Islet precursor cell (in vitro differentiated cells): ENCODE data around the gene CIRBP.
A peak's percentile ranks its signal among the peaks of the same experiment; 100 is the strongest.

Source experiments
- DNase-seq: peaks from one replicate; pipeline ENCODE4 v3.0.0-alpha.2; 2018

Gene CIRBP

DNA sequence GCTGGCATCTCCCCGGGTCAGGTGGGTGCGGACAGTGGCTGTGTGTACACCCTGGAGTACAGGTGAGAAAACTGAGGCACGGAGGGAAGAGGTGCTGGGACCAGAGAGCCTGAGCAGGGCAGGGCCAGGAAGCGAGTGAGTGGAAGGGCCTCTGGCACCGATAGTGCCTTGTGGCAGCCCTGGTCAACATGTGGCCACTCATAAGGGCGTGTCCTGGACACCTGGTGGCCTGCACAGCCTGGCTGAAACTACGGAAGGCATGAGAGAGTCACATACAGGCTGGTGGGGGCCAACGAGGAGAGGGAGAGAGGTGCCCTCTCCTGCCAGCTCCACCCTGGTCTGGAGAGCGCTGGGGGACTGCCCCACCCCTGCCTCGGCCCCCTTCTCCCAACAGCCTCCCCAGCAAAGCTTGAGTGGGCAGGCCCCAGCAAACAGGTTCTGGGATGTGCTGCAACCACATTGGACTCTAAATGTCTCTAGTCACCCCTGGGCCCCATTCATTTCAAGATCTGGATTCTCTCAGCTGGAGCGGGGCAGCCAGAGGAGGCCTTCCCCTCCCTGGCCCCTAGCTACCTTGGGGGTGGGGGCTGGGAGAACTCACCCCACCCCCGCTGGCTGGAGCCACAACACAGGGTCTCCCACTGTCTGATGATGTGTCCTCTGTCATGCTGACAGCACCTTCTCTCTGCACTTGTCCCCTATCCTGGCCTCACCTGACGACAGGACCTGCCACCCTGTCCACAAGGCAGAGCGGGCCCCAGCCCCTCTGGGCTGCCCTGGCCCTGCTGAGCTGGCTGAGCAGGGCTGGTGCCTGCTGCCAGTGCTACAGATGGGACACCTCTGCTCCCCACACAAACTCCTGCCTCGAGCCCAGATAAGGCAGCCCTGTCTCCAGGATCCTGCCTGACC is 37.1 kb upstream of the CIRBP start:
- no peak for DNase-seq

DNA sequence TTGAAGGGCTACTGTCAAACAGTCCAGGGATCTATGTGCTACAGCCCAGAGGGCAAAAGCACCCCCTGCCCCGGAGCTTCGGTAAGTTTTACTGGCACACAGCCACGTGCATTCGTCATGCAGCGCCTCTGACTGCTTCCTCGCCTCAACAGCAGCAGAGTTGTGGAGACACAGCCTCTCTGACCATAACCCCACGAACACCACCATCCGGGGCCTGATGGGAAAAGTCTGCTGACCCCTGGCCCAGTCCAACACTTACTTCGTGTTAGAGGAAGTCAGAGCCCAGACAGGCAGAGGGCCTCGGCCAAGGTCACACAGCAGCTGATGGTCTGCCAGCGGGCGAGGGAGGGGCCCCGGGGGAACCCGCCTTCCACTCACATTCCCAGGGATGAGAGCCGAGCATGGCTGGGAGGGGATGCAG is 36.5 kb upstream of the CIRBP start:
- no peak for DNase-seq

DNA sequence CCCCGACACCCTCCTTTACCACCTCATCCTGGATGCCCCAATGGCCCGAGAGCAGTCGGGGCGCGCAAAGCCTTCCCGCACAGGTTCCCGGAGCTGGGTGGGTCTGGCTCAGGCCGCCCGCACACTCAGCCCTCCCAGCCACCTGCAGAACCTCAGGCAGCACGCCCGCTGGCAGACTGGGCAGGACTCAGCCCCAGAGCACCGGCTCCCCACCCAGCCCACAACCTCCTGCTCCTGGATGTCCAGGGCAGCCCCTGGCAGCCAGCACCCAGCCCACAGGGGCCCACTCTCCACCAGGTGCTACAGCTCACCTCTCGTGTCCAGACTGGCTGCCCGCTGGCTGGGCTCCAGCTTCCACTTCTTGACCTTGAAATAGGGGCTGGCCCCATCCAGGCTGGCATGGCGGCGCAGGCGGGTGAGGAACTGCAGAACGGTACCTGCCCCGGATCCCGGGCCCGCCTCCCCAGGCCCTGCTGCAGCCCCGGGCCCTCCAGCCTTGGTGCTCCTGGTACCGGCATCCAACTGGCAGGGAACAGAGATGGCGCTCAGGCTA is 35.9 kb upstream of the CIRBP start:
- no peak for DNase-seq

- no peak for DNase-seq
These were observed 34.8 kb upstream of the CIRBP start for GRCh38 chr19:1234051-1234954.

- DNase-seq: no peak
These were observed 34.2 kb upstream of the CIRBP start for GRCh38 chr19:1234955-1235380.

DNA sequence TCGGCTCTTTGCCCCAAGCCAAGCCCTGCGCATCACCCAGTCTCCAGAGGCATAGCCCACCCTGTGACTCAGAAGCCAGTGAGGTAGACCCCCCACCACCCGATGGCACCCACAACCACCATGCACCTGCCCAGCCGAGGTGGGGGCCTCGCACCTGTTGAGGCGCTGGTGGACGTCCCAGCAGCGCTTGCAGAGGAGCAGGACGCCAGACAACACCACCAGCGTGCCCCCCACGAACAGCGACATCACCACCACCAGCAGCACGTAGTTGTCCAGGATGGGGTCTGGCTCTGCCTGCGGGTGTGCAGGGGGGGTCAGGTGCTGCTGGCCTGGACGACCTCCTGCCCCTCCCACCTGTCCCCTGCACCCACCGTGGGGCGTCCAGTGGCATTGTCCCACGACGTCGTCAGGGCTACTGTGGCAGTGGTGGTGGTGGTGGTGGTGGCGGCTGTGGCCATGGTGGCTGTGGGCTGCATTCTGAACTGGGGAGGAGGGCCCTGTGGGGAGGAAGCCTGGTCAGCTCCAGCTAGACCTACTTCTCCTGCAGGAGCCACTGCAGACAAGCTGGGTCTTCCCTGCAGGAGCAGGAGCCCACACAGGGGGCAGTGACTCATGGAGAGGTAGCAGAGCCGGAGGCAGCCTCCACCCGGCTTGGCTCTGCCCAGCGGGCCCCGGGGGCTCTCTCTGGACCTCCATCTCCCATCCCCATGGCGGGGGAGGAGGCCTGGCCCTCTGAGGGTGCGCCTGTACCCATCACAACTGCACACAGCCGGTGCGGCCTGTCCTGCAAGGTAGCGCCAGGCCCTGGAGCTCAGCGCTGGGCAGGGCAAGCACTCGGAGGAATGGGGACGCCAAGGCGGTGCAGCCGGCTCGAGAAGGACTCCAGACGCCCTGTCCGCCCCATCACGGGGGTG is 33.2 kb upstream of the CIRBP start:
- DNase-seq: peak; percentile 80

DNA sequence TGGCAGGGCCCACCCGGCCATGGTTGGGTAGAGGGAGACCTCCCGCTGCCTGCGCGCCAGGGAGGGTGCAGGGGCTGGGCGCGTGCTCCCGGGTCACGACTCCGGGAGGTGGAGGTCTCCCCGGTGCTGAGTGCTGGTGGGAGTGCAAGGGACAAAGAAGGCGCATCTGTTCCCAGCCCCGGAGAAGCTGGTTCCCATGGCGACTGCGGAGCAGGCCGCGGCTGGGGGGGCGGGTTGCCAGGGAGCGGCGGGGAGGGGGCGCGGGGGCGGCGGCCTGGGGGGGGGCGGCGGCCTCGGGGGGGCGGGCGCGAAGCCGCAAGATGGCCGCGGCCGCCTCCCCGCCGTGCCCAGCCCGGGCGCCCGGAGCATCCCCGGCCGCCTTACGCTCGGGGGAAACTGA is 32.6 kb upstream of the CIRBP start:
- DNase-seq: no peak

DNA sequence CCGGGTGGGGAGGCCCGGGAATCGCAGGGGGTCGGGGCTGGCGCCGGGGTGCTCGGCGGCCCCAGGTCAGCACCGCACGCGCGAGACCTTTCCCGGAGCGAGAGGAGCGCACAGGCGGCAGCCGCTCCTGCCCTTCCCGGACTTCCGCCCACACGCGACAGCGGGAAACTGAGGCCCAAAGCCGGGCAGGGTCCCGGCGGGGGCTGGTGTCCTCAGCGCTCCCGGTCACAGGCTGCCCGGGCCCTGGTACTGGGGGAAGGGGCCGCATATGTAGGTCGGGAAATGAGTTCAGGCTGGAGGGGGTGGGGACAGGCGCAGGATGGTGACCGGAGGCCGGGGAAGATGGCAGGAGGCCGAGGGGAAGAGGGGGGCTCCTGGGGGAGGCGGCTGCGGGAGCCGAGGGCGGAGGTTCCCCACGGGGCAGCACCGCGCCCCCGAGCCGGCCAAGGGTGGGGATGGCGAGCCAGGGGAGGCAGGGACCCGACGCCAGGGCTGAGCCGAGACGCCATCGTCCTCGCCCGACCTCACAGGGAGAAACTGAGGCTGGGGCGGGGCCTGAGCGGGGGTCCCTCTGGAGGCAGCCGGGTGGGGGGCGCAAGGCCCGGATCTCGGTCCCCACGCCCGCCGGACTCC is 32.0 kb upstream of the CIRBP start:
- no peak for DNase-seq

- no peak for DNase-seq
These were observed 31.3 kb upstream of the CIRBP start, which contains the start of gene CBARP for GRCh38 chr19:1237754-1238368. Gene CBARP (minus strand): TSS chr19:1238005. CDS start chr19:1236100, 1,905 bp downstream.

GRCh38 chr19:1238369-1239303 is 30.5 kb upstream of the CIRBP start:
- no peak for DNase-seq

GRCh38 chr19:1239420-1239795 is 29.7 kb upstream of the CIRBP start:
- DNase-seq: no peak

DNA sequence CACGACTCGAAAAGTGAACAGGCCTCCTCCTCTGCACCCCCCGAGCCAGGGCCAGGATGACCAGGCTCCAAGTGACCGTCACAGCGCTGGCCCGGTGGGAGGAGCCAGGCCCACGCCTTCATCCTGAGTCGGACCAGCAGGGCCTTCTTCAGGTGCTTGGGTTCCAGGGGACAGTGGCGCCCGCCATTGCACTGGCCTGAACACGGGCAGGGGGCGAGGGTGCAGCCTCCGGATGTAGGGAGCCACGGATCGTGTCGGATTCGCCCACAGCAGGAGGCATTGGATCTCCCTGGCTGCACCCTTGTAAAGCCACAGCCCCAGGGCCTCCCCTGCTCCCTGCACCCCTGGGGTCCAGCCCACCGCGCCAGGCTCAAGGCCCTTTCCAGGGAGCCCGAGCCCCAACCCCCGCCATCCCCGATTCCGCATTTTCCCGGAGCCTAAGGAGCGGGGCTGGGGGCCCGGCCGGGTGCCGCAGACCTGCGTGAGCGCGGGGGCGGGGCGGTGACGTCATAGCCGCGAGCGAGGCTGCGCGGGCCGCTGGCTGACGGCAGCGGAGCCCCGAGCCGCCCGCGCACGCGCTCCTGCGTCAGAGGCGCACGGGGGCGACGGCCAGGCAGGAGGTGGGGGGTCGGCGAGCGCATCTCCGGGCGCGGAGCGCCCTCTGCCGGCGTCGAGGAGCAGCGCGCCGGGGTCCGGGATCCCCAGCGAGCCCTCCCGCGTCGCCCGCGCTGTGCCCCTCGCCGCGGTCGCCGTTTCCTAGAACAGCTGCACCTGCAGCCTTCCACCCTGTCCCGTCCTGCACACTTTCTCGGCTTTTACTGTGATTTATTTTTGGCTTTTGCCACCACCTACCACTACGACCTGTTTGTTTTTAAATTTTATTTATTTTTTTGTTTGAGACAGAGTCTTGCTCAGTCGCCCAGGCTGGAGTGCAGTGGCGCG is 29.1 kb upstream of the CIRBP start:
- DNase-seq: peak; percentile 91

- no peak for DNase-seq
These were observed 28.2 kb upstream of the CIRBP start for GRCh38 chr19:1240925-1241324.

DNA sequence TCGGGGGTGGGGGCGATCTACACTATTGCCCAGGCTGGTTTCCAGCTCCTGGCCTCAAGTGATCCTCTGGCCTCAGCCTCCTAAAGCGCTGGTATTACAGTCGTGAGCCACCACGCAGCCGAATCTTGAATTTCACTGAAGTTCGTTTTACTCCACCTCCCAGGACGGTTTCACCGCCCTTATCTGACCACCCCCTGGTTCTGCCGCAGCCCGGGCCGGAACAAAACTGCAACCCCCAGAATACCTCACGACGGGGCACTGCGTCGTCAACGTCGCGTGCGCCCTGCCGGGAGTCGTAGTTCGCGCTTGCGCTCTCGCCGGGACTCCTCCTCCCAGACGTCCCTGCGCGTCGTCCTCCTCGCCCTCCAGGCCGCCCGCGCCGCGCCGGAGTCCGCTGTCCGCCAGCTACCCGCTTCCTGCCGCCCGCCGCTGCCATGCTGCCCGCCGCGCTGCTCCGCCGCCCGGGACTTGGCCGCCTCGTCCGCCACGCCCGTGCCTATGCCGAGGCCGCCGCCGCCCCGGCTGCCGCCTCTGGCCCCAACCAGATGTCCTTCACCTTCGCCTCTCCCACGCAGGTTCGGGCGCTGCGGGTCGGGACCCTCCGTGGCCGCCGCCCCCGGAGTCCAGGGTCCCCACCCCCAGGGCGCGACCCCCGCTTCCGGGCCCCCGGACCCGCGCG is 27.6 kb upstream of the CIRBP start, which contains the start of gene ATP5F1D:
TSS of gene ATP5F1D (plus strand) at position 335 of the 679 bp plus-strand sequence. CDS start at position 435, 100 bp downstream.
- peak; percentile 95 for DNase-seq

- peak; percentile 89 for DNase-seq
These were observed 25.1 kb upstream of the CIRBP start for GRCh38 chr19:1243768-1244692.

- no peak for DNase-seq
These were observed 24.3 kb upstream of the CIRBP start for GRCh38 chr19:1244693-1245451.
